ENCODE measurements around the gene SAMD10.
A peak's percentile ranks its signal among the peaks of the same experiment; 100 is the strongest.

The SAMD10 gene

GRCh38 chr20:63958471-63958870 is 21.0 kb downstream of the SAMD10 start:
- peak overlapping the region; percentile 70 for H3K27ac Mint-ChIP-seq
- H3K36me3 Mint-ChIP-seq (ENCODE audit: low read depth), result peaks cover 3% of the 10 kb centered on the region
- DNase-seq (no peak), ATAC-seq (no peak)
- no peaks in the 10 kb centered on the region for H3K9me3 Mint-ChIP-seq
- no peaks in the 10 kb centered on the region for H3K27me3 Mint-ChIP-seq
- peaks cover 37% of the 10 kb centered on the region for H3K4me1 Mint-ChIP-seq
- H3K4me3 Mint-ChIP-seq, result no peak overlapping the region

- peaks cover 2% of the 10 kb centered on the region for H3K36me3 Mint-ChIP-seq (ENCODE audit: low read depth)
- H3K9me3 Mint-ChIP-seq, result no peaks in the 10 kb centered on the region
- ATAC-seq, result no peak
- peak overlapping the region; percentile 86 for H3K27ac Mint-ChIP-seq
- H3K4me3 Mint-ChIP-seq, result peak overlapping the region; percentile 82
- peaks cover 43% of the 10 kb centered on the region for H3K4me1 Mint-ChIP-seq
- peak; percentile 66 for DNase-seq
- no peaks in the 10 kb centered on the region for H3K27me3 Mint-ChIP-seq
Measured at GRCh38 chr20:63957690-63958441, 21.6 kb downstream of the SAMD10 start.

- ATAC-seq (peak; percentile 64), DNase-seq (peak; percentile 77)
- H3K36me3 Mint-ChIP-seq (ENCODE audit: low read depth), result no peaks in the 10 kb centered on the region
- peaks cover 47% of the 10 kb centered on the region for H3K4me1 Mint-ChIP-seq
- no peaks in the 10 kb centered on the region for H3K27me3 Mint-ChIP-seq
- no peaks in the 10 kb centered on the region for H3K9me3 Mint-ChIP-seq
- peak overlapping the region; percentile 82 for H3K4me3 Mint-ChIP-seq
- peak overlapping the region; percentile 86 for H3K27ac Mint-ChIP-seq
Measured at GRCh38 chr20:63957004-63957689, 22.3 kb downstream of the SAMD10 start.

- H3K27ac Mint-ChIP-seq, result peak overlapping the region; percentile 86
- DNase-seq (no peak), ATAC-seq (no peak)
- no peaks in the 10 kb centered on the region for H3K9me3 Mint-ChIP-seq
- no peaks in the 10 kb centered on the region for H3K36me3 Mint-ChIP-seq (ENCODE audit: low read depth)
- no peaks in the 10 kb centered on the region for H3K27me3 Mint-ChIP-seq
- peak overlapping the region; percentile 82 for H3K4me3 Mint-ChIP-seq
- H3K4me1 Mint-ChIP-seq, result peaks cover 49% of the 10 kb centered on the region
Measured at GRCh38 chr20:63956664-63957003, 22.8 kb downstream of the SAMD10 start.

GRCh38 chr20:63955827-63956663 is 23.4 kb downstream of the SAMD10 start, which contains the start of gene UCKL1:
Gene UCKL1 (minus strand): TSS chr20:63956416. CDS start chr20:63956372, 44 bp downstream.
- Mint-ChIP-seq H3K27ac (peak within 1 kb of the TSS; percentile 86), H3K4me1 (peaks cover 49% of the 10 kb centered on the region), H3K4me3 (peak within 1 kb of the TSS; percentile 82), H3K9me3 (no peaks in the 10 kb centered on the region), H3K27me3 (no peaks in the 10 kb centered on the region), H3K36me3 (ENCODE audit: low read depth) (no peaks in the 10 kb centered on the region)
- peak; percentile 78 for ATAC-seq
- peak; percentile 88 for DNase-seq

- Mint-ChIP-seq H3K9me3 (no peaks in the 10 kb centered on the region), H3K4me3 (peak overlapping the region; percentile 82), H3K4me1 (peaks cover 49% of the 10 kb centered on the region), H3K27ac (peak overlapping the region; percentile 67), H3K36me3 (ENCODE audit: low read depth) (no peaks in the 10 kb centered on the region), H3K27me3 (no peaks in the 10 kb centered on the region)
- DNase-seq (peak; percentile 52), ATAC-seq (peak; percentile 2)
Measured at GRCh38 chr20:63955281-63955826, 24.1 kb downstream of the SAMD10 start.

GRCh38 chr20:63953764-63954429 is 25.5 kb downstream of the SAMD10 start:
- Mint-ChIP-seq H3K4me3 (peak overlapping the region; percentile 82), H3K9me3 (no peaks in the 10 kb centered on the region), H3K27ac (no peak overlapping the region), H3K4me1 (peaks cover 54% of the 10 kb centered on the region), H3K36me3 (ENCODE audit: low read depth) (no peaks in the 10 kb centered on the region), H3K27me3 (no peaks in the 10 kb centered on the region)
- ATAC-seq, result no peak
- DNase-seq, result no peak

- no peaks in the 10 kb centered on the region for H3K27me3 Mint-ChIP-seq
- ATAC-seq (no peak), DNase-seq (no peak)
- H3K4me1 Mint-ChIP-seq, result peaks cover 56% of the 10 kb centered on the region
- H3K27ac Mint-ChIP-seq, result no peak overlapping the region
- no peaks in the 10 kb centered on the region for H3K9me3 Mint-ChIP-seq
- no peaks in the 10 kb centered on the region for H3K36me3 Mint-ChIP-seq (ENCODE audit: low read depth)
- H3K4me3 Mint-ChIP-seq, result no peak overlapping the region
Measured at GRCh38 chr20:63952769-63953168, 26.7 kb downstream of the SAMD10 start.

- DNase-seq (no peak), ATAC-seq (no peak)
- H3K9me3 Mint-ChIP-seq, result no peaks in the 10 kb centered on the region
- no peak overlapping the region for H3K4me3 Mint-ChIP-seq
- no peaks in the 10 kb centered on the region for H3K27me3 Mint-ChIP-seq
- no peak overlapping the region for H3K27ac Mint-ChIP-seq
- H3K4me1 Mint-ChIP-seq, result peaks cover 56% of the 10 kb centered on the region
- H3K36me3 Mint-ChIP-seq (ENCODE audit: low read depth), result no peaks in the 10 kb centered on the region
Measured at GRCh38 chr20:63952210-63952535, 27.3 kb downstream of the SAMD10 start.

- Mint-ChIP-seq H3K27me3 (no peaks in the 10 kb centered on the region), H3K9me3 (no peaks in the 10 kb centered on the region), H3K27ac (no peak overlapping the region), H3K36me3 (ENCODE audit: low read depth) (no peaks in the 10 kb centered on the region), H3K4me1 (peaks cover 58% of the 10 kb centered on the region), H3K4me3 (no peak overlapping the region)
- ATAC-seq, result no peak
- no peak for DNase-seq
Measured at GRCh38 chr20:63951398-63952209, 27.8 kb downstream of the SAMD10 start.

GRCh38 chr20:63950701-63951397 is 28.6 kb downstream of the SAMD10 start:
- H3K36me3 Mint-ChIP-seq (ENCODE audit: low read depth), result peaks cover under 1% of the 10 kb centered on the region
- ATAC-seq (no peak), DNase-seq (no peak)
- peaks cover 55% of the 10 kb centered on the region for H3K4me1 Mint-ChIP-seq
- no peaks in the 10 kb centered on the region for H3K27me3 Mint-ChIP-seq
- no peak overlapping the region for H3K27ac Mint-ChIP-seq
- H3K4me3 Mint-ChIP-seq, result no peak overlapping the region
- H3K9me3 Mint-ChIP-seq, result no peaks in the 10 kb centered on the region

GRCh38 chr20:63947638-63948456 is 31.6 kb downstream of the SAMD10 start:
- DNase-seq (no peak), ATAC-seq (peak; percentile 51)
- Mint-ChIP-seq H3K9me3 (no peaks in the 10 kb centered on the region), H3K4me1 (peaks cover 31% of the 10 kb centered on the region), H3K27ac (peak overlapping the region; percentile 84), H3K36me3 (ENCODE audit: low read depth) (peaks cover 3% of the 10 kb centered on the region), H3K27me3 (no peaks in the 10 kb centered on the region), H3K4me3 (peak overlapping the region; percentile 74)

Measured in activated naive CD8-positive, alpha-beta T cell treated with anti-CD3 and anti-CD28 coated beads, Interleukin-2, amount 50 U/mL, for 24 hours (primary cell).